ENCODE results near the gene MVD. TPM values are rescaled to one million over a fixed set of nuclear protein-coding genes. Genes with fewer than 3 reads are reported as not detected.

The MVD gene
- polyA plus RNA-seq, 1 donor (not counting 4 experiments of a cell fraction or from before 2014, with no cell fraction given): 59.6 TPM

- DNase-seq (ENCODE audit: low read depth, low spot score) (no peak), FAIRE-seq (no peak)
- H3K79me2 ChIP-seq (ENCODE audit: control insufficient read depth, insufficient read depth, low read length): no peaks in the 10 kb centered on the region
- no peak for TF ChIP-seq CTCF (optimal IDR thresholded peaks at IDR 0.05 in 1 of 3, IDR thresholded peaks at IDR 0.05 in 1 of 3, conservative IDR thresholded peaks at IDR 0.05 in 1 of 3; ENCODE audit: extremely low read depth in 1 of 3, insufficient read depth in 2 of 3, low read length in 3 of 3)
- no peak for TF ChIP-seq EZH2 (IDR thresholded peaks at IDR 0.05; ENCODE audit: low read length)
- H3K4me3 ChIP-seq (ENCODE audit: control insufficient read depth in 2 of 3, extremely low read depth in 1 of 3, insufficient read depth in 2 of 3, low read depth in 1 of 3, low read length in 3 of 3): no peak overlapping the region
- peaks cover 2 to 4% of the 10 kb centered on the region in 2 experiments for H3K36me3 ChIP-seq (ENCODE audit: control insufficient read depth in 2 of 2, extremely low read depth in 1 of 2, insufficient read depth in 2 of 2, low read length in 2 of 2)
- no peak overlapping the region for H3K27ac ChIP-seq (ENCODE audit: control insufficient read depth, insufficient read depth, low read length)
- no peak overlapping the region for H3K4me2 ChIP-seq (ENCODE audit: control insufficient read depth, extremely low read depth, insufficient read depth, low read depth, low read length)
- no peaks in the 10 kb centered on the region for H3K4me1 ChIP-seq (ENCODE audit: control insufficient read depth, extremely low read depth, insufficient read depth, low read length)
- no peaks in the 10 kb centered on the region for H3K9me3 ChIP-seq (ENCODE audit: control insufficient read depth, low read depth, low read length)
- H3K9ac ChIP-seq (ENCODE audit: control insufficient read depth, extremely low read depth, insufficient read depth, low read length): no peak overlapping the region
- no peaks in the 10 kb centered on the region for H4K20me1 ChIP-seq (ENCODE audit: control insufficient read depth, extremely low read depth, insufficient read depth, low read length)
- no peak overlapping the region for H2AFZ ChIP-seq (ENCODE audit: control insufficient read depth, low read length)
- H3K27me3 ChIP-seq (ENCODE audit: control insufficient read depth, extremely low read depth, insufficient read depth, low read length): peaks cover 36% of the 10 kb centered on the region
- dilution Hi-C loops (cut with MboI; ENCODE audit: extremely low pct_ligation_motif_present, low sequenced_read_pairs): no loop called here
- no peaks in the 10 kb centered on the region for H3K9me1 ChIP-seq (ENCODE audit: control insufficient read depth, extremely low read depth, insufficient read depth, low read length)
Measured at GRCh38 chr16:88695753-88696152, 32.9 kb upstream of the MVD start.

GRCh38 chr16:88695218-88695617 lies 32.3 kb upstream of the MVD start:
- Histone ChIP-seq H3K4me3 (ENCODE audit: control insufficient read depth in 2 of 3, extremely low read depth in 1 of 3, insufficient read depth in 2 of 3, low read depth in 1 of 3, low read length in 3 of 3) (no peak overlapping the region), H3K9me1 (ENCODE audit: control insufficient read depth, extremely low read depth, insufficient read depth, low read length) (no peaks in the 10 kb centered on the region), H3K27ac (ENCODE audit: control insufficient read depth, insufficient read depth, low read length) (no peak overlapping the region), H3K27me3 (ENCODE audit: control insufficient read depth, extremely low read depth, insufficient read depth, low read length) (peaks cover 41% of the 10 kb centered on the region), H3K4me1 (ENCODE audit: control insufficient read depth, extremely low read depth, insufficient read depth, low read length) (no peaks in the 10 kb centered on the region), H2AFZ (ENCODE audit: control insufficient read depth, low read length) (no peak overlapping the region), H3K4me2 (ENCODE audit: control insufficient read depth, extremely low read depth, insufficient read depth, low read depth, low read length) (no peak overlapping the region), H4K20me1 (ENCODE audit: control insufficient read depth, extremely low read depth, insufficient read depth, low read length) (no peaks in the 10 kb centered on the region), H3K9me3 (ENCODE audit: control insufficient read depth, low read depth, low read length) (no peaks in the 10 kb centered on the region), H3K79me2 (ENCODE audit: control insufficient read depth, insufficient read depth, low read length) (no peaks in the 10 kb centered on the region), H3K9ac (ENCODE audit: control insufficient read depth, extremely low read depth, insufficient read depth, low read length) (no peak overlapping the region), H3K36me3 (ENCODE audit: control insufficient read depth in 2 of 2, extremely low read depth in 1 of 2, insufficient read depth in 2 of 2, low read length in 2 of 2) (peaks cover under 1 to 4% of the 10 kb centered on the region in 2 experiments)
- dilution Hi-C loops (cut with MboI; ENCODE audit: extremely low pct_ligation_motif_present, low sequenced_read_pairs): no loop called here
- TF ChIP-seq CTCF (optimal IDR thresholded peaks at IDR 0.05 in 1 of 3, IDR thresholded peaks at IDR 0.05 in 1 of 3, conservative IDR thresholded peaks at IDR 0.05 in 1 of 3; ENCODE audit: extremely low read depth in 1 of 3, insufficient read depth in 2 of 3, low read length in 3 of 3): no peak
- no peak for TF ChIP-seq EZH2 (IDR thresholded peaks at IDR 0.05; ENCODE audit: low read length)
- DNase-seq (ENCODE audit: low read depth, low spot score) (no peak), FAIRE-seq (no peak)
